Measurements from ENCODE around the gene CASTOR1.

CASTOR1 gene

DNA sequence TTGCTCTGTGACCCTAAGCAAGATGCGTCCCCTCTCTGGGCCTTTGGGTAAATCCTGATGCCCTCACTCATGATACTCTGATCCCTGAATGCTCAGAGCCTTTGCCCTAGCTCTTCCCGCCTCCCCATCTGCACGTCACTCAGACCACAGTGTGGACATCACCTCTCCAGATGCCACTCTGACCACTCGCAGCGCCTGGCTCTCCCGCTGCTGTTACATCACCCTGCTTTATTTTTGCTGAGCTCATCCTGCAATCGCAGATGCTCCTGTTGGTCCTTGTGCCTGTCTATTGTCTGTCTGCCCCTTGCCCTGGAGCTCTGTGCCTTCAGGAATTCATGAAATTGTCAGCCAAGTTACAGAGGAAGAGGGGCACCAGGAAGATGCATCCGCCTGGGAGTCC is 28.2 kb downstream of the CASTOR1 start:
- H3K27ac ChIP-seq: no peak overlapping the region
- TF ChIP-seq, protein P1, sequence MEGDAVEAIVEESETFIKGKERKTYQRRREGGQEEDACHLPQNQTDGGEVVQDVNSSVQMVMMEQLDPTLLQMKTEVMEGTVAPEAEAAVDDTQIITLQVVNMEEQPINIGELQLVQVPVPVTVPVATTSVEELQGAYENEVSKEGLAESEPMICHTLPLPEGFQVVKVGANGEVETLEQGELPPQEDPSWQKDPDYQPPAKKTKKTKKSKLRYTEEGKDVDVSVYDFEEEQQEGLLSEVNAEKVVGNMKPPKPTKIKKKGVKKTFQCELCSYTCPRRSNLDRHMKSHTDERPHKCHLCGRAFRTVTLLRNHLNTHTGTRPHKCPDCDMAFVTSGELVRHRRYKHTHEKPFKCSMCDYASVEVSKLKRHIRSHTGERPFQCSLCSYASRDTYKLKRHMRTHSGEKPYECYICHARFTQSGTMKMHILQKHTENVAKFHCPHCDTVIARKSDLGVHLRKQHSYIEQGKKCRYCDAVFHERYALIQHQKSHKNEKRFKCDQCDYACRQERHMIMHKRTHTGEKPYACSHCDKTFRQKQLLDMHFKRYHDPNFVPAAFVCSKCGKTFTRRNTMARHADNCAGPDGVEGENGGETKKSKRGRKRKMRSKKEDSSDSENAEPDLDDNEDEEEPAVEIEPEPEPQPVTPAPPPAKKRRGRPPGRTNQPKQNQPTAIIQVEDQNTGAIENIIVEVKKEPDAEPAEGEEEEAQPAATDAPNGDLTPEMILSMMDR (conservative IDR thresholded peaks at IDR 0.05): no peak
- TF ChIP-seq ZFX (IDR thresholded peaks at IDR 0.05): no peak

- TF ChIP-seq, protein P1 (conservative IDR thresholded peaks at IDR 0.05): no peak
- TF ChIP-seq ZFX (IDR thresholded peaks at IDR 0.05): no peak
- no peak overlapping the region for H3K27ac ChIP-seq
These were observed 28.6 kb downstream of the CASTOR1 start for GRCh38 chr22:30260682-30261081.

DNA sequence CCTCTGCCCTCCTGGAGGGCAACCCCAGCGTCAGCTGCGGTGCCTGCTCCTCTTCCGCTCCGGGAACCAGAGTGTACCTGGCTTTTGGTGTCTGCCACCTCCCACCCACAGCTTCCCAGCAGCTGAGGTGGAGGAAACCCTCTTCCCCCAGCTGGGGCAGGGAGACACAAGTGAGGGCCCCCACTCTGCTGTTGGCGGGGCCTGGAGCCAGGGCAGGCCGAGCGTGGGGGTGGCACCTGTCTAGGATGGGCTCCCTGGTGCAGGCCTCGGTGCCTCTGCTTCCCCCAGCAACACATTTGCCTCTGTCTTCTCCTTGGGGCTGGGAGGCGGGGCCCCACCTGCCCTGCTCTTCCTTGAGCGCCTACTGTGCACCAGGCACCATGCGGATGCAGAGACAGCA is 29.0 kb downstream of the CASTOR1 start:
- no peak overlapping the region for H3K27ac ChIP-seq
- TF ChIP-seq ZFX (IDR thresholded peaks at IDR 0.05): no peak
- TF ChIP-seq, protein P1 (conservative IDR thresholded peaks at IDR 0.05): no peak

GRCh38 chr22:30254314-30254713 is 35.0 kb downstream of the CASTOR1 start:
- TF ChIP-seq, protein P1 (conservative IDR thresholded peaks at IDR 0.05): no peak
- TF ChIP-seq ZFX (IDR thresholded peaks at IDR 0.05): no peak
- H3K27ac ChIP-seq: no peak overlapping the region

GRCh38 chr22:30253205-30253852 is 36.0 kb downstream of the CASTOR1 start:
- TF ChIP-seq ZFX (IDR thresholded peaks at IDR 0.05): no peak
- TF ChIP-seq, protein P1 (conservative IDR thresholded peaks at IDR 0.05): no peak
- no peak overlapping the region for H3K27ac ChIP-seq

DNA sequence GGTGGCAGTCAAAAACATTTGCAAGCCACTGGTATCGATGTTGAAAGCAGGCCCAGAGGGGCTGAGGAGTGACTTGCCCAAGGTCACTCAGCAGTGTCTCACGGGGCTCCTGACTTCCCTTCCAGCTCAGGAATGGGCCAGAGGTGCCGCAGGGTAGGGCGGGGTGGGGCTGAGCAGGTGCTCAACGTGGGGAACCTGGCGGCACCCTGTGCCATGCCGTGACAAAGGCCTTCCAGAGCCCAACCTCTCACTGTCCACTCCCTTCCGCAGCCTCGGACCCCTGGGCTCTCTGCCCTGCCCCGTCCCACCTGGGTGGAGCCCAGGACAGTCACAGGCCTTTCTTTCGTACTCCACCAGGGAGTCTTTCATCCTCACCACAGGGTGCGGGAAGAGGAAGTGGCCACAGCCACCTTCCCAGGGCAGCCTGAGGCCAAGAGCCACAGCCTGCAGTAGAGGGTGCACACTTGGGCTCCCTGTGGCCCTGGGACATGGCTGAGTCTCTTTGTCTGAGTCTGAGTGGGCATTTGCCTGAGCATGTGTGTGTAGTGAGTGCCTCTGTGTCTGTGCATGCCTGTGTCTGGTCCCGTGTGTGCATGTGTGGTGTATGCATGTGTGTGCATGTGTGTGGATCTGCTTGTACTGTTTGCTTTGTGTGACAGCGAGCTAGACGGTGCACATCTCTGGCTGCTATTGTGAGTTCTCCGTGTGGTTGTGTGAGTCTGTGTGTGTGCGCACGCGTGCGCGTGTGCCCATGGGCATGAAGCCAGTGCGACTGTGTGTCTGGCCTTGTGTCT is 36.7 kb downstream of the CASTOR1 start:
- no peak overlapping the region for H3K27ac ChIP-seq
- no peak for TF ChIP-seq ZFX (IDR thresholded peaks at IDR 0.05)
- TF ChIP-seq, protein P1 (conservative IDR thresholded peaks at IDR 0.05): no peak

DNA sequence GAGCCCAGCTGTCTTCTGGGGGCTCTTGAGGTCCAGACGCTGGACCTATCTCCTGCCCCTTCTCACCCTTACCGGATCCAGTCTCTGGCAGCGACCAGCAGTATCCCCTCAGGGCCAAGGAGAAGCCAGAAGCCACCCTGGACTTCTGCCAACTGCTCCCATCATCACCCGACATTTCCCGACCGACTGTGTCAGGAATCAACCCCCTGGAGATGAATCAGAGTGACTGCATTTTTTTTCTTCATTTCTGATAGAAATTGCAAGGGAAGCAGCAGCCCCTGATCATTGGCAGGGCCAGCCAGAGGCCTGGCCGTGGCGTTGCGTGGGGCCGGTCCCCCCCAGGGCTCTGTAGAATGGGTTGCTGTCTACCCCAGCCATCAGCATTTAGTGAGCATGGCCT is 37.6 kb downstream of the CASTOR1 start:
- no peak overlapping the region for H3K27ac ChIP-seq

More for the DNA sequence above, 37.6 kb downstream of the CASTOR1 start:
- TF ChIP-seq, protein P1 (conservative IDR thresholded peaks at IDR 0.05): no peak
- no peak for TF ChIP-seq ZFX (IDR thresholded peaks at IDR 0.05)
